Measurements from ENCODE around the gene RRBP1.
A peak's percentile ranks its signal among the peaks of the same experiment; 100 is the strongest.
"Not testable (repeated sequence)": the region's sequence is repeated elsewhere in the genome, so short reads cannot be mapped to it uniquely, and the experiment has no call there.

The RRBP1 gene

DNA sequence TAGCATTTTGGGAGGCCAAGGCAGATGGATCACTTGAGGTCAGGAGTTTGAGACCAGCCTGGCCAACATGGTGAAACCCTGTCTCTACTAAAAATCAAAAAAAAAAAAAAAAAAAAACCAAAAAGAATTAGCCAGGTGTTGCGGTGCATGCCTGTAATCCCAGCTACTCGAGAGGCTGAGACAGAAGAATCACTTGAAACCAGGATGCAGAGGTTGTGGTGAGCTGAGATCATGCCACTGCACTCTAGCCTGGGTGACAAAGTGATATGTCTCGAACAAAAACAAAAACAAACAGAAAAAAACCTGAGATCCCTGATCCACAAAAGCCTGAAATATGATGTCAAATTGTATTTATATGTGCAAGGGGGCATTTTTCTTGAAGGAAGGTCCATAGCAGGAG lies 25.9 kb upstream of the RRBP1 start:
- DNase-seq = not testable (repeated sequence)

DNA sequence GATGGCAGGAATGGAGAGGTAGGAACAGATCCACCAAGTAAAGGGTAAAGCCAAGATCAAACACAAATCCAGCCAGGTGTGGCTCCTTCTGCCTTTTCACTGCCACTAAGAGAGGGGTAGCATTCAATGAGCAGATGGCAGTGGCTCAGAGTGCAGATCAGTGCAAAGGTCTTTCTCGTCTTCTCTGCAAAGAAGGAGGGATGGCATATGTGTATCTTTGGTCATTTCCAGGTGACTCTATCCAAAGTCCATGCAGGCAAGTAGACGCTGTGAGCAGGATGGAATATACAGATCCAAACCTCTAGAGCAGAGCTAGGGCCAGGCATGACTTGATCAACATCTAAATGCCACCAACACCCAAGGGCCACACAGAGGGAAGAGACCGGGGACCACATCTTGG lies 24.6 kb upstream of the RRBP1 start:
- DNase-seq = no peak

DNA sequence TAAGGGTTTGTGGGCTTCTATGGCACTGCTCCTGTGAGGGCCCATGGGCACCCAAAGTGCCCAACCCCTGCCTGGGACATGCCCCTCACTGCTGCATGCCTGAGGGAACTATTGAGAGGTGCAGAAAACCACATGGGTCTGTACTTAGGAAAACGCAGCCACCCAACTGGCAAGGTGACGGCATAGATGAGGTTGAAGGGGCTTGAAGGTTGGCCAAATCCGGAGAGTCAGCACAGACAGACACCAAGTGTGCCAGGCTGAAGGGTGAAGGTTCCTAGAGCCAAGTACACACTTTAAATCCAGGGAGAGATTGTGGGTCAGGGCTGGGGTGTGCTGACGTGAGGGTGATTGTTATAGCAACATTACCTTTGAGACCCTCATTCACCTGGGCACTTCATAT lies 23.9 kb upstream of the RRBP1 start:
- no peak for DNase-seq

DNA sequence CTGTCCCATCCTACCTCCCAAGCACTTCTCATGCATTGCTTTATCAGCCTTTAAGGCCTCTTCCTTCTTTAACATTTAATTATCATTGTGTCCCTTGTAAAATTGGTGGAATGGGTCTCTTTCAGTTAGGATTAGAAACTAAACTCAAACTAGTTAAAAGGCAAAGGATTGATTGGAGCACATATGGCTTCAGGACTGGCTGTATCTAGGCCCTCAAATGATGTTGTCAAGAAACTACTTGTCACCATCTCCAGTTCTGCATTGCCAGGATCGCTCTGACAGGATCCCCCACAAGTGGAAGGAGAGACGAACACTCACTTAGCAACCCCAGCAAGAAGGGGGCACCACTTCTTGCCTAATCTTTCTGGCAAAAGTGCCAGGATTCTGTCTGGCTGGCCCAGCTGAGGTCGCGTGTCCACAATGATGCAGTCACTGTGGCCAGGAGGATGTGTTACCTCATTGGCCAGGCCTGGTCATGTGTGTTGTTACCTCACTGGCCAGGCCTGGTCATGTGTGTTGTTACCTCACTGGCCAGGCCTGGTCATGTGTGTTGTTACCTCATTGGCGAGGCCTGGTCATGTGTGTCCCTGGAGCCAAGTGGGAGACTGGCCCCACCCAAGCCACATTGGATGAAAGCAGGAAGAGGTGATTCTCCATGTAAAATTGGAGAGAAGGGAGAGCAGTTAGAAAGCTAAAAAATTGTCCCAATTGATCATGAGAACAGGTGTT lies 22.7 kb upstream of the RRBP1 start:
- no peak for DNase-seq

DNA sequence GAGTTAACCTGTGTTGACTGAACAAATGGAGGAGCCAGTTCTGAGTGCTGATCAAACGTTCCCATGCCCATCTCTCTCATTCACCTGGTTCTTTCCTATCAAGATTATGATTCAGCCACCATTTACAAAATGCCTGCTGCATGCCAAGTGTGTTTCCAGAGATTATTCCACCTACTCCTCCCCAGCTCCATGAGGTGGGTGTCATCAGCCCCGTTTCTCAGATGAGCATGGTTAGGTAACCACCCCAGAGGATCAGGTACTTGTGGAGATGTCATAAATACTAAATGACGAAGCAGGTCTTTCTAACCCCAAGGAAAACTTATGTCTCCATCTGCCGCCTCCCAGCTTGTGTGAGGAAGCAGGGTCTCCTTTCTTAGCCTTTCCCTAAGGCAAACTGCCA lies 19.8 kb upstream of the RRBP1 start:
- DNase-seq = no peak

DNA sequence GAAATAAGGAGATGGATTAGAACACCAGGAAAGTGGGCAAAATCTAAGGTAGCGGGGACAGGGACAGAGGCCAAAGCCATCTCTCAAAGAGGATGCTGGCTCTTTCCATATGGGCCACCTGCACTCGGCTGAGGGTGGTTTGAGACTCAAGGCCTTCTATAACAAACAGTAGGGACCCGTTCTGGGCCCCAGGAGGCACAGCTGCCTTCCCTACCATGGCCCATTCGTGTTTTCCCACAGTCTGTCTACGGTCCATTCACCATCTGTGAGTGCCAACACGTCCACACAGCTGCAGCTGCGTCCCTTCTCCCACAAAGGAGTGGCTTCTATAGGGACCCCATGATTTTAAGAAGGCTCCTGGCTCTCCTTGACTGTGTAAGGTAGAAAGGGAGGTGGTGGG lies 18.6 kb upstream of the RRBP1 start:
- no peak for DNase-seq

DNA sequence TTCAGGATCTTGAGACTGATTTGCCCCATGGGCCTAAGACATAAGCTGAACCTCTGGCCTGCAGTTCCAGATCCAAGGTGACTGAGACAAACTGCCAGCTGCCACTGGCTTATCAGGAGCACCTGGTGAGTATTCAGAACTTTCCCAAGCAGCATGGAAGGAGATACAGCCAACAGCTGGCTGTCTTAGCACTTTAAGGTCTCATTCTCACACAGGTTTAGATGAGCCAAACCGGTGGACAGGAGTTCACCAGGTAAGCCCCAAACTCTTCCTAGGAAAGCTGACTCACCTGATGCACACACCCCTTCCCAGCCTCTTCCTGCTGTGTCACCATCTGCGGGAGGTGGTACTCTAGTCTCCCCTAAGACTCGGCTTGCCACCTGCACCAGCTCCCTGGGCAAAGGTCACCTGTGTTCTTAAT lies 17.9 kb upstream of the RRBP1 start, which contains the start of gene BANF2:
BANF2 (plus strand) TSS at position 36 of the 421 bp plus-strand sequence. CDS start 25,060 bp downstream, outside the sequence.
- no peak for DNase-seq

DNA sequence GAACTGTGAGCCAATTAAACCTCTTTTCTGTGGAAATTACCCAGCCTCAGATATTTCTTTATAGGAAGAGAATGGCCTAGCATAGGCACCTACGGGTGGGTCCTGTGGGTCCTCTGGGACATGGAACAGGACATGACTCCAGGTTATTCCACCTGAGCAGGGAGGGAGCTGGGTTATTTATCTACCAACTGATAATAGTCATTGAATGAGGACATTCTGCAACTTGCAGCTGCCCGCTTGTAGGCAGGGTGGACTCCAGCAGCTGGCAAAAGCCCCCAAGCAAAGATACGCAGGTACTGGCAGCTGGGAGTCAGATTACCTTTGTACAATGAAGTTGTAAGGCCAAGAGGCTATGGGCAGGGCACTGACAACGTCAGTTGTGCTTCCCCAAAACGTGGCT lies 16.3 kb upstream of the RRBP1 start:
- DNase-seq = no peak

DNA sequence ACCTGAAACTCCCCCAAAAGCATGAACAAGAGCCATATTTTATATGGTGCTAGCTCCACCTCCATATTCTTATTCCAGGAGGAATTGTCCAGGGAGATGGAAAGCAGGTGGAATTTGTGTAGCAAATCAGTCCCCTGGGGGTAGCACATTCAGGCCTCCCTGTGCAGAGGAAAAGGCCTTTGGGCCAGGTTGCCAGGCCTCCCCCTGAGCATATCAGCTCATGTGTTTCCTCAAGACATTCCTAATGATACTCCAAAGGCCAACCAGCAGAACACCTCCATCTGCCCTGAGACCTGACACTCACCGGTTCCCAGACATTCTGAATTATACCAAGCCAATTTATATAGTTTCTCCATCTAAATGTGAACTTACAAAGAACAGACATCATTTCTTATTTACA lies 15.1 kb upstream of the RRBP1 start:
- DNase-seq = no peak

DNA sequence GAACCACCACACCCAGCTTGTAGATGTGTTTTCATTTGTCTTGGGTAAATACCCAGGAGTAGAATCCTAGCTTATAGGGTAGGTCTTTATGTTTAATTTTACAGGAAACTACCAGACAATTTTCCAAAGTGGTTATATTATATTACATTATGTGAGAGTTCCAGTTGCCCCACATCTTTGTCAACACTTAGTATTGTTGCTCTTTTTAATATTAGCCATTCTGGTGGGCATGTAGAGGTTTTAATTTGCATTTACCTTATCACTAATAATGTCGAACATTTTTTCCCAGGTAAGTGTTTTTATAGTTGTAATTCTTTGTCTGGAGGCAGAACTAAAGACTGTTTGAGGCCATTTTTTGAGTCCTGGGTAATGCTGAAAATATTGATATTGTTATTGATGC lies 14.2 kb upstream of the RRBP1 start:
- DNase-seq = no peak

DNA sequence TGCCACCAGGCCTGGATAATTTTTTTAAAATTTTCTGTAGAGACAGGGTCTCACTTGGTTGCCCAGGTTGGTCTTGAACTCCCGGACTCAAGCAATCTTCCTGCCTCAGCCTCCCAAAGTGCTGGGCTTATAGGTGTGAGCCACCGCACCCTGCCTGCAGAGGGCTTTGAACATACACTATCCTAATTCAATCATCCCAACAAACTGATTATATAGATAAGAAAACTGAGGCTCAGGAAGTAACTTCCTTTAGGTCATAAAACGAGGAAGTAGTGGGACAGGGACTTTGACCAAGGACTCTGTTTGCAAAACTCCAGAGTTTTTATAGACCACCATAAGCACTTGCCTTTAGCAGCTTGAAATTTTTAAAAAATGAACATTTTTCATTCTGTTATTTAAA lies 12.7 kb upstream of the RRBP1 start:
- DNase-seq = no peak

DNA sequence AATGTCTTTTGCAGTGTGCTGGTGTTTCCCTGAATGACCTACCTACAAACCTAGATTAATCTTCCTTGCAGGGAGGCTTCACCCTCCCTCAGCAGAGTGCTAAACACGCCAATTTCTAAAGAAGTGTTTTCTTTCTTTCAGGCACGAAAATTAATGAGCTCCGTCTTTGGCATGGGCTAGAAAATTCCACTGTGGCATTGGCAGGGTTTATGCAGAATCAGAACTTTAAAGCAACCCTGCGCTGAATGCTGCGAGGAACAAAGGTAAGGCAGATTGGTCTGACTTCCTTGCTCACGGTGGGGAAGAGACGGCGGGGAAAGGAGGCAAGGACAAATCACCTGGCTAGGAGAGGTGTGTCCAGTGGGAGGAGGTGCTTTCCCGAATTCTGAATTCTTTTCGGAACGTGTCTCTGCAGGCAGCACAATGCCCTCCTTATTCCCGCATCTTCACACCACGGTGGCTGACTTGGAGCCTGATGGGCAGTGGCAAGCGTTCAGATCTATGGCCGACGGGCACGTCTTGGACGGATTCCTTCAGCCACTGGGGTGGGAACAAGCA lies 11.5 kb upstream of the RRBP1 start:
- DNase-seq = no peak

DNA sequence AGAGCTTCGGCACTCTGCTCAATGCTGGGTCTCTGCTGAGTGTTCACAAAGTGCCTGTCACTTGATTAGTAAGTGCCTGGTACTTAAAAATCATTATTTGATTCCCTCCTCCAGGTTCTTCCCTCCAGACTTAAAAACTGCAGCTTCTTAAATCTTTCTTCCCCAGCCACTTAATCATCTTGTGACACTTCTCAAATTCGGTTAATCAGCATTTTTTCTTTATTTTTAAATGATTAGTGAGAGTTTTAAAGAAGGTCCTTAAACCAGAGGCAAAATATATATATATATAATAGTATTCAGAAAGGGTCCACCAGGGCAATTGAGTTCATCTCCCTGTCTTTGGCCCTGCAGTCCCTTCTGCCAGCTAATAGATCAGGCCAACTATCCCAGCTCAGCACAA lies 9.7 kb upstream of the RRBP1 start:
- no peak for DNase-seq

DNA sequence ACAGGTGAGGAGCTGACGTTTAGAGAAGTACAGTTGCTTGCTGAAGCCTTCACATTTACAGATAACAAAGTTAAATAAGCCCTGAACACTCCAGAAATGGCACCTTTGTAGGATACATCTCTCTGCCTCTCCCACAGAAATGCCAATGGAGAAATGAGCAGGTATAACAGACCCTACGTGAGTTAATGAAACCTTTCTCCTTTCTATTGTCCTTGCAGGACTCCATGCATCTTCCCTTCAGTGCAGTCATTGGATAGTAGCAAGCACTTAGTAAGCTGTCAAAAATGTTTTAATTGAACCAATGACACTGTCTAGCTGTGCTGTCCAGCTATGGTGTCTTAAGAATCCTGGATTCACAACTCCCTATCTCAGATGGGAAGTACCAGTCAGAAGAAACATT lies 8.1 kb upstream of the RRBP1 start:
- DNase-seq = no peak

DNA sequence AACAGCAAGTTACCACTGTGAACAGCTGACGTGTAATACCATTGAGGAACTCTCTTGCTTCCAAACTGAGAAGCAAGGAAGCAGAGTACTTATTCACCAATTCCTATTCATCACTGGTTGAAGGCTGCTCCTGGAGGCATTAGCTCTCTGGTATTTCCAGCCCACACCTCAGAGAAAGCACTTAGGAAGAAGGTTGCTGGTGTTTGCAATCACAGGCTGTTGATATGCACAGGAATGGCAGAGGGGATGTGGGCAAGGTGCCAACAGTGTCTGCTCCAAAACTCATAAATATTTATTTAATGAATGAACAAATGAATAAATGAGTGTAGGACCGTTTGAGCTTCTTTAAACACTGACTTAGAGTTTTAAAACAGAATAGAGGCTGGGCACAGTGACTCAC lies 6.9 kb upstream of the RRBP1 start:
- no peak for DNase-seq

DNA sequence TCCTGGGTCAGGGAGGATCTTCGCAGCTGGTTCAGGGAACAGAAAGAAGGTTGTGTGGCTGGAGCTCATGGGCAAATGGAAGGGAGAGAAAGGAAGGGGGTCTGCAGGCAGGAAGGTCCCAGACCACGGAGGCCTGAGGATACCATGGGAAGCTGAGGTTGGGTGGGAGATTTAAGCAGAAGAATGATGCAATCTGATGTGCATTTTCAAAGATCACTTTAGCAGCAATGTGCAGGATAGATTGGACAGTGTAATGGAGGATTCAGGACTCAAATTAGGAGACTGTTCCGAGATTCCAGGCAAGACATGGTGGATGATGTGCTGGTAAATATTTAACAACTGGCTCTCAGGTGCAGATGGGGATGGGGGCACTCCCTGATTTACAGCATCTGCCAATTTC lies 5.8 kb upstream of the RRBP1 start:
- no peak for DNase-seq

DNA sequence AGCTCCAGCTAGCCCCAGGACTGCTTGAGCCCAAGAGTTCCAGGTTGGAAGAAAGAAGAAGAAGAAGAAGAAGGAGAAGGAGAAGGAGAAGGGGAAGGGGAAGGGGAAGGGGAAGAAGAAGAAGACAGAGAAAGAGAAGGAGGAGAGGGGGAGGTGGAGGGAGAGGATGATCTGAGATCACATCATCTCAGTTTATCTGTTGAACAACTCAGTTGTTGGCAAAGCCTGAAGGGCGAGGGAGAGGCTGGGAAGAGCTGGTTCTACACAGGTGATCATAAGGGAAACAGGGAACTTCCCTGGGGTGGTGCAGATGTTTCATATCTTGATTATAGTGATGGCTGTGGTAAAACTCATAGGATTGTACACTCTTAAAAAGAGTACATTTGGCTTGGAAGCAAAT lies 3.1 kb upstream of the RRBP1 start:
- no peak for DNase-seq

DNA sequence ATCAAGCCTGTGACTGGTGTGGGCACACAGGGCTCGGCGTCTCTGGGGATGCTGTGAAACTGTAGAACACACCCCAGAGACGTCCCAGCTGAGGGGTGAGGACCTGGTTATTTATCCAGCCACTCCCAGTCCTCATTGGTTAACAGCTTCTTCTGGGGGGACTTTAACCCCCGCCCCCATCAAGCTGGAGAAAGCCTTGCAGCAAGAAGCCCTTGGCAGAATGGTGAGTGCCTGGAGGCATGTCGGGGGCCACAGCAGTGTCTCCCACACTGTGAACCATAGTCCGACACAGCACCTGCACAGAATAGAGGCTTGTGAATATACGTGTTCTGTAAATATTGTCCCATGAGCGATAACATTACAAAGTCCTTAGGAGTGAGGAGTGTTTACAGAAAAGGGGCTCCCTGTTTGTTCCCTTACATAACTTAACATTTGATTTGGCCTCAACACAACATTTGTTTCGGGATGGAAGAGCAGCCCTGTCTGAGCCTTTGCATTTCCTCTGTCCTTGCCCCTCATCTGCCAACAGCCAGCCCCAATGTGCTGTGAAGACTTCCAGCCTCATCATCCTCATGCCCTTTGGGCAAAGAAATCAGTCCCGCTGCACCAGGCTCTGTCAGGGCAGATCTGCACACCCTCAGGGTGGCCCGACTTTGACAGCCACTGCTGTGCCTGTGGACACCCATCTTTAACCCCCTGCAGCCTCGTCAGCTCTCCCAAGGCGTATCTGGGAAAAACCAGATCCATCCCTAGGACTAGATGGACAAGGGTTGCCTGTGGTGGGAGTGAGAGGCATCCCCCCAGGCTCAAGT lies 2.2 kb upstream of the RRBP1 start:
- DNase-seq = no peak

DNA sequence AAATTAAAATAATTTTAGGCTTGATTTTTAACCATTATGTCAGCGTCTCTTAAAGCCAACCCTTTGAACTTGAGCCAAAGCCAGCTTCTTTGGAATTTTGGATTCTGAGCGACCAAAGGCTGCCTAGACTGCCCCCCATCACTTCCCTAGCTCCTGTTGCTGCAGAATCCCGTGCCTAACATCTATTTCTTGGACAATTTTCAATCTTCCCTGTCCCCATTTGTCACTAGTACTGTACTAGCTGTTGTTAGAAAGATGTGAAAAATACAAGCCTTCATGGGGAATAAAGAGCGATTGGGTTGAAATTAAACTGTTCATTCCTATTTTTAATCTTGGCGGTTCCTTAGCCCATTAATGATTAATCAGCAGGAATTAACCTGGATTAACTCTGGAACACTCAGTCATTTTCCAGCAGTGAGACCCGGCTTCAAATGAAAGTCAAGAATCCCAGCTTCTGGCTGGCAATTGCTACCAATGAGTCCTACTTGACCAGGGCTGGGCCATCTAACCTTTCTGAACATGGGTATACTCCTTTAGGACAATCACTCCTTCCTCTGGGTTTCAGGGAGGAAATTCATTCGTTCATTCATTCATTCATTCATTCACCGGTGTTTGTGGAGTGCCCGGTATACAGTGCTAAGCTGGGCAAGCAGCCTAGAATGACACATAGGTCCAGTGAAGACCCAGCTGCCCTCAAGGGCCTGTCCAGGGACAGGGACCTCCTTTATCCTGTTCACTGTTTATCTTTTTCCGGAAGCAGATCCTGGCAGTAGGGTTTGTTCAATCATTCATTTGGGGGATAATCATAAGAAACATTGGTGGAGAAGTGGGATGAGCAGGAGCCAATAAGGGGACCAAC lies 1.4 kb upstream of the RRBP1 start:
- DNase-seq = no peak

DNA sequence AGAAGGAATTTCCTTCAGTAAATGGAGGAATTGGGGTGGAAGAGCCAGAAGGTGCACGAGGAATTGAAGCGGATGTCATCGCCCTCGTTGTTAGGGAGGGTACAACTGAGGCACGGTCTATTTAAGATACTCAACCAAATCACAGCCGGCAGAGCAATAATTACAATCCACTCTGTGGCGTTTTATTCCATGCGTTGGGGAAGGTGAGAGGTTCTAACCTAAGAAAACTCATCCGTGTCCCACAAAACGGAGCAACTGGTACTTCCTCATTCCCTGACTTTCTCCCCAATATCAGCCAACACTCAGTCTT lies 802 bp upstream of the RRBP1 start:
- no peak for DNase-seq

DNA sequence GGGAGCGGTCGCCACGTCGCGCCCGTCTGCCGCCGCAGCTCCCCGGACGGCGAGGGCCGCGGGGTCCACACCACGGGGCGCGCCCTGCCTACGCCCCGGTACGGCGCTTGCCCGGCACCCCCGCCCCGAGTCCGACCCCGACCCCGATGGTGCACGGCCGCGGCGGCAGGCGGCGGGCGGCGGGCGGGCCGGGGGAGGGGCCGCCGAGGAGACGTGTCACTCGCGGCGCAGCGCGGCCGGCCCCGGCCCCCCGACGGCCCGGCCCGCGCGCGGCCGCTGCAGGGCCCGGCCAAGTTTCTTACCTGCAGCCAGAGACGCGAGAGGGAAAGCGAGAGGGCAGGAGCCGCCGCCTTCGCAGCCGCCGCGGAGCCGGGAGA lies 328 bp downstream of the RRBP1 start:
- DNase-seq = no peak

DNA sequence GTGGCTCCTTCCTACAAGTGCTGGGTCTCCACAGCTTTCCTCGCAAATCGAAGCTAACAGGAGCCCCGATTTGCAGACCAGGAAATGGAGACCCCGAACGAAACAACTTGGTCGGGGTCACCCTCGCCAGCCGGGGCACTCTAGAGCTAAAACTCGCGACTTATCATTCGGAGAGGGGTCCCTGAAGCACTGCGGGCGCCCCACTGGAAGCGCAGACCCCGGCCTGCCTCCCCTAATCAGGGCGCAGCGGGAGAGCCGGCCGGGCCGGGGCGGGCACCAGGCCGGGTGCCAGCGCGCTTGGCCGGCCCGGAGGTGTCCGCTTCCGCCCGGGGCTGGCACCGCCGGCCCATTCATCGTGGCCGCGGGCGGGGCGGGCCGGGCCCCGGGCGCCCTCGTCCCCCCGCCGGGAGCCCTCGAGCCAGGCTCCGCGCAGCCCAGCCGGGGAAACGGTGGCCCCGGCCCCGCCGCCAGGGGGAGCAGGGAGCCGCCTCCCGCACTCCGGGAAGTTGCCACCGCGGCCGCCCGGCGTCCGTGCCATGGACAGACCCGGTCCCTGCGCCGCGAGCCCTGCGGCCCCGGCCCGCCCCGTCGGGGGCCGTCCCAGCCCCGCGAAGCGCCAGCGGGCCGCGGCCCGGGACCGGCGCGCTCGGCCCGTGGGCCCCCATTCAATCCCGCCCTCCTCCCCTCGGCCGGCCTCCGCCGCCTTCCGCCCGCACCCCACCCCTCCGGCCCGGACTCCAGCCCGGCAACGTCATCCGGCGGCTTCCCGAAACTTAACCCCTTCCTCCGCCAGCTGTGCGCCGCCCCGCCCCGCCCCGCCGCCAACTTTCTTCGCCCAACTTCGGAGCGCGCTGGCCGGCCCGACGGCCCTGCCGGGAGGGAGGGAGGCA lies 961 bp downstream of the RRBP1 start:
- peak; percentile 82 for DNase-seq
